Heart left ventricle (tissue), 16 donors: ENCODE results near the gene TTLL11. TPM values are rescaled to one million over a fixed set of nuclear protein-coding genes. Genes with fewer than 3 reads are reported as not detected.

Experiments
- ATAC-seq, 4 donors: fragments of 200-7000 bp; cut with Tn5 transposase; one replicate each; pipeline ENCODE4 v1.9.1; 2020 to 2022; ENCODE audit warnings: moderate library complexity in 4 of 4, mild to moderate bottlenecking in 3 of 4, moderate number of reproducible peaks in 1 of 4
- DNase-seq, 5 donors: peaks; one replicate each; pipeline ENCODE4 v3.0.0-alpha.2; 2020
- H3K27ac ChIP-seq, 12 donors: fragments of 200-600 bp; sonication (generic) in 4 of 12; one replicate each; pipeline versions ENCODE4 v1.5.0 to v1.8.0; 2016 to 2022; ENCODE audit warnings: mild to moderate bottlenecking in 2 of 12
- H3K27me3 ChIP-seq, 9 donors: fragments of 200-600 bp; sonication (generic) in 2 of 9; one replicate each; pipeline versions ENCODE4 v1.5.1 to v1.8.0; 2016 to 2022; ENCODE audit warnings: mild to moderate bottlenecking in 3 of 9
- H3K36me3 ChIP-seq, 9 donors: fragments of 200-600 bp; sonication (generic) in 2 of 9; one replicate each; pipeline versions ENCODE4 v1.5.0 to v1.8.0; 2018 to 2022; ENCODE audit warnings: mild to moderate bottlenecking in 2 of 9
- H3K4me1 ChIP-seq, 12 donors: fragments of 200-600 bp; sonication (generic) in 4 of 12; one replicate each; pipeline versions ENCODE4 v1.5.0 to v1.8.0; 2016 to 2022; ENCODE audit warnings: mild to moderate bottlenecking in 3 of 12
- H3K4me3 ChIP-seq, 12 donors: fragments of 200-600 bp; sonication (generic) in 4 of 12; one replicate each; pipeline versions ENCODE4 v1.5.0 to v1.8.0; 2017 to 2022; ENCODE audit warnings: mild to moderate bottlenecking in 9 of 12, moderate library complexity in 4 of 12
- H3K9me3 ChIP-seq, 12 donors: fragments of 200-600 bp; sonication (generic) in 4 of 12; one replicate each; pipeline versions ENCODE4 v1.5.0 to v1.8.0; 2016 to 2022; ENCODE audit warnings: mild to moderate bottlenecking in 1 of 12
- POLR2A ChIP-seq, 2 donors: fragments of 450-650 bp; IDR thresholded peaks; one replicate each; pipeline ENCODE4 v1.6.1; 2017; ENCODE audit warnings: antibody characterized with exemption in 2 of 2, mild to moderate bottlenecking in 2 of 2, moderate library complexity in 2 of 2
- WGBS, 4 donors: extraction: QIAGEN DNeasy Blood & Tissue Kit in 2 of 4; methylation state at CpG; one replicate each; pipeline versions ENCODE4 v1.1.5 to v1.1.7; 2013 to 2018; 5-methylcytosine and 5-hydroxymethylcytosine counted together
- intact Hi-C, 10 donors: fragments of 100-400 bp; cut with DNase I; formaldehyde crosslinking; loops; one replicate each; pipeline versions ENCODE4 v1.11.1 to v1.14.2; 2022
- polyA plus RNA-seq, 2 donors: library from polyadenylated mRNA; stranded (reverse); fragments of 200-250 nt; gene quantifications; one replicate each; pipeline ENCODE4 v1.2.3, GENCODE V29; 2013
- total RNA-seq, 9 donors: library from RNA; depleted of rRNA in 2 of 9; stranded (reverse); fragments of >200 nt in 2 of 9; fragmentation: NEBNext Ultra II Directional in 3 of 9; extraction: Animal tissue kit (Norgen Biotek cat#: 25700) in 3 of 9; gene quantifications; one replicate each; pipeline versions ENCODE4 v1.1.0 to v1.2.4, GENCODE V29; 2016 to 2023
- TF ChIP-seq, protein P1 (sequence below), 12 donors: fragments of 200-600 bp; sonication (generic) in 4 of 12; IDR thresholded peaks; one replicate each; pipeline versions ENCODE4 v1.5.0 to v1.8.0; 2018 to 2022; ENCODE audit warnings: antibody characterized with exemption in 12 of 12, mild to moderate bottlenecking in 5 of 12
- donor health status: ischemic (EF 13 %, LVEDD 7.1; RV severe dilation, severe dysfunction).
- donor health status: healthy with polysubstance abuse.
- donor health status: DM: no; HTN: yes; CAD: no.
- donor health status: DM: no; HTN: no; CAD: no.
- donor health status: ischemic (EF 25% LVEDD 6.9; RV normal size, moderate dysfunction).
- donor health status: ischemic (EF 25% LVEDD 5.7; RV mildly dilated, moderate dysfunction).
- donor health status: healthy.
- donor health status: DM: yes; HTN: yes; CAD: no.
- donor health status: ischemic (EF 35%, LVEDD 5.7; RV mildly dilated, moderate dysfunction).
- donor health status: nonischemic (EF 11% LVEDD 7.7; RV severe dilation, severe dysfunction).
- donor health status: DM: yes; HTN: yes; CAD: no.
- donor health status: PGD.
- donor health status: ischemic (EF 29% LVEDD 5.4; RV normal size, mild dysfunction).
- donor health status: nonischemic (EF 23%, LVEDD 6.1; RV moderate dilation, normal function).

Gene TTLL11
- total and polyA plus RNA-seq, 11 donors, result 2.7 to 10.9 (median 7.9) TPM

DNA sequence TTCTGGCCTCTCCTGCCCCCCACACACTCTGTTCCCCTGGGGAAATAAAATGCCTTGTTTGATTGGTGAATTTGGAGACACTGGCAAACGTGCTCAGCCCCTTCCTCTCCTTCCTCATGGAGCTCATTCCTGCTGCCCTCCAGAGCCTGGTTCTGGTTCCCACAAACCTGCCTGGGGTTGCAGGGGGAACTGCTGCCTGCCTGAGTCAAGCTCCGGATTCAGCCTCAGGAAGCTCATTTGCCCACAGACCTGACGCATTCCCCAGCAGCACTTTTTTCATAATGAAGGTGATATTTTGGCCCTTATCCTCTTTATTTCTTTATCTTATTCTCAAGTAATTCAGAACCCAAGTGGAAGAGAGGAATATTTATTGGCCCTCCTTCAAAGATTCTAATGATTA, 140.5 kb downstream of the TTLL11 start:
- Histone ChIP-seq H3K9me3 (no peaks in the 10 kb centered on the region), H3K27me3 (no peaks in the 10 kb centered on the region), H3K27ac (no peak overlapping the region), H3K4me3 (no peak overlapping the region), H3K4me1 (peaks cover 0 to 10% (median 0%) of the 10 kb centered on the region in 12 donors), H3K36me3 (no peaks in the 10 kb centered on the region)
- intact Hi-C loops, result no loop called here
- ATAC-seq (no peak), DNase-seq (no peak)
- no peak for TF ChIP-seq POLR2A (IDR thresholded peaks at IDR 0.05)
- TF ChIP-seq, protein P1, sequence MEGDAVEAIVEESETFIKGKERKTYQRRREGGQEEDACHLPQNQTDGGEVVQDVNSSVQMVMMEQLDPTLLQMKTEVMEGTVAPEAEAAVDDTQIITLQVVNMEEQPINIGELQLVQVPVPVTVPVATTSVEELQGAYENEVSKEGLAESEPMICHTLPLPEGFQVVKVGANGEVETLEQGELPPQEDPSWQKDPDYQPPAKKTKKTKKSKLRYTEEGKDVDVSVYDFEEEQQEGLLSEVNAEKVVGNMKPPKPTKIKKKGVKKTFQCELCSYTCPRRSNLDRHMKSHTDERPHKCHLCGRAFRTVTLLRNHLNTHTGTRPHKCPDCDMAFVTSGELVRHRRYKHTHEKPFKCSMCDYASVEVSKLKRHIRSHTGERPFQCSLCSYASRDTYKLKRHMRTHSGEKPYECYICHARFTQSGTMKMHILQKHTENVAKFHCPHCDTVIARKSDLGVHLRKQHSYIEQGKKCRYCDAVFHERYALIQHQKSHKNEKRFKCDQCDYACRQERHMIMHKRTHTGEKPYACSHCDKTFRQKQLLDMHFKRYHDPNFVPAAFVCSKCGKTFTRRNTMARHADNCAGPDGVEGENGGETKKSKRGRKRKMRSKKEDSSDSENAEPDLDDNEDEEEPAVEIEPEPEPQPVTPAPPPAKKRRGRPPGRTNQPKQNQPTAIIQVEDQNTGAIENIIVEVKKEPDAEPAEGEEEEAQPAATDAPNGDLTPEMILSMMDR (IDR thresholded peaks at IDR 0.05), result no peak
- 75 to 92% (median 86%) methylated on average over 3 of the region's 3 CpGs for WGBS, 4 donors

DNA sequence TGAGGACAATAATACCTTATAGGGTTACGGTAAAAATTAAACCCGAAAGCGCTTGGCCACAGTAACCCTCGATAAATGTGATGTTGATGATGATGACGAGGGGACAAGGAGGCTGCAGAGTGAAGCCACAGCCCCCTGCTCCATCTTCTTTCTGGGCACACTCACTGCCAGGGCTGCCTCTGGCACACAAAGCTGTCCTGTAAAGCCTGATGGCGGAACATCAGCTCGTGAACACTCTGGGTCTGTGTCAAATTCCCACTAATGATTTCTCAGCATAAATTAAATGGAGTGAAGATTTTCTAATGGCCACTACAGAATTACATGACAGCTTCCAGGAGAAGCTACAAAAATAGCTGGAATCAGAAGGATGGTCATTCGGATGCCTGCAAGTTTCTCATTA, 142.2 kb downstream of the TTLL11 start:
- Histone ChIP-seq H3K4me1 (peaks cover 0 to 10% (median 0%) of the 10 kb centered on the region in 12 donors), H3K27me3 (no peaks in the 10 kb centered on the region), H3K9me3 (no peaks in the 10 kb centered on the region), H3K36me3 (no peaks in the 10 kb centered on the region), H3K27ac (no peak overlapping the region), H3K4me3 (no peak overlapping the region)
- ATAC-seq (no peak), DNase-seq (no peak)
- TF ChIP-seq, protein P1 (IDR thresholded peaks at IDR 0.05), result no peak
- WGBS, 4 donors, result 83 to 98% (median 94%) methylated on average over 8 of the region's 8 CpGs
- intact Hi-C loops, result no loop called here

DNA sequence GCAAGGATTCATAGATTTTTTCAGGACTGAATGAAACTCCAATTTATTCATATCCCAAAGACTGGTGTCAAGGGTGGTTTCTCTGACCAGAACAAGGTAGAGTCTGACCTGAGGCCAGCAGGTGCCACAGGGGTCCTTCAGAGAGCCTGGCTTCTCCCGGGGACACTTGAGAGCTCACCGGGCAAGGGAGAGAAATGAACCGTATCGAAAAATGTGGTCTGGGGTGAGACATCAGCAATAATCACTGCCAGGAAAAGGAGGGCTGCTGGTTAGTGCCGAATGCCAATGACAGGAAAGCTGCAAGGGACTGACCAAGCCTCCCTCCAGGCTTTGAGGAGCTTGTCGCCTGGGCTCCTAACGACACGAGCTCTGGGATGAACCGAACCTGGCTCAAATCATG, 142.7 kb downstream of the TTLL11 start:
- intact Hi-C loops, result no loop called here
- no peak overlapping the region for H3K4me3 ChIP-seq
- no peak for DNase-seq
- H3K4me1 ChIP-seq, result peaks cover 0 to 10% (median 0%) of the 10 kb centered on the region in 12 donors
- 85 to 95% (median 89%) methylated on average over 9 of the region's 9 CpGs for WGBS, 4 donors
- H3K27ac ChIP-seq, result no peak overlapping the region
- no peaks in the 10 kb centered on the region for H3K27me3 ChIP-seq
- TF ChIP-seq, protein P1 (IDR thresholded peaks at IDR 0.05), result no peak
- TF ChIP-seq POLR2A (IDR thresholded peaks at IDR 0.05), result no peak
- no peak for ATAC-seq
- H3K36me3 ChIP-seq, result no peaks in the 10 kb centered on the region
- H3K9me3 ChIP-seq, result no peaks in the 10 kb centered on the region

DNA sequence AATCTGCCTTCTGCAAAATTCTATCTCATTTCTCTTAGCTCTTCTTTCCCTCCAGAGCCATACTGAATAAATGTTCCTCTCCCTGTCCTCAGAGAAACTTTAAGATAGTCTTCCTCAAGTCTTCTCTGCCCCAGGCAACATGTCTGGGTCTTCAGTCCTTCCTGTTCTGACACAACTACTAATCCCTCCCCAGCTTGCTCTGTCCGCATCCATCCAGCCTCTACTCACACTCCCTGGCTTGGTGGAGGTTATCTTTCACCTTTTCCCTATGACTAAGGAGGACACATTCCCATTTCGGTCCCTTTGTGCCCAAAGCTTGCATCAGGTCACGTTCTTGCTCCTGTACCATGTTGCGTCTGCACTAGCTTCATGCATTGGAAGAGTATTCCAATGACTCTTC, 143.3 kb downstream of the TTLL11 start:
- Histone ChIP-seq H3K4me1 (peaks cover 0 to 9% (median 0%) of the 10 kb centered on the region in 12 donors), H3K9me3 (no peaks in the 10 kb centered on the region), H3K27ac (no peak overlapping the region), H3K36me3 (no peaks in the 10 kb centered on the region), H3K4me3 (no peak overlapping the region), H3K27me3 (no peaks in the 10 kb centered on the region)
- intact Hi-C loops, result no loop called here
- TF ChIP-seq, protein P1 (IDR thresholded peaks at IDR 0.05), result no peak
- TF ChIP-seq POLR2A (IDR thresholded peaks at IDR 0.05), result no peak
- 96 to 98% (median 97%) methylated on average over 4 of the region's 4 CpGs for WGBS, 4 donors
- DNase-seq (no peak), ATAC-seq (no peak)
